Dedifferentiated amniotic fluid mesenchymal stem cell (primary cell): ENCODE data around the gene QPCT.
A peak's percentile ranks its signal among the peaks of the same experiment; 100 is the strongest.

Experiments used
- DNase-seq: peaks from one replicate; pipeline ENCODE4 v3.0.0-alpha.2; 2016; ENCODE audit errors: extremely low spot score

The QPCT gene

GRCh38 chr2:37324786-37325624, 19.4 kb upstream of the QPCT start, which contains the start of gene PRKD3:
Gene PRKD3 (minus strand): TSS chr2:37324833. CDS start chr2:37316524, 8,309 bp downstream.
- DNase-seq = peak; percentile 53

GRCh38 chr2:37325625-37326071, 18.8 kb upstream of the QPCT start:
- DNase-seq = no peak

GRCh38 chr2:37326285-37326684, 18.1 kb upstream of the QPCT start:
- DNase-seq = peak; percentile 68

- no peak for DNase-seq
Observed at GRCh38 chr2:37326866-37327634, 17.4 kb upstream of the QPCT start.

- DNase-seq = no peak
Observed at GRCh38 chr2:37330681-37331080, 13.7 kb upstream of the QPCT start.

- no peak for DNase-seq
Observed at GRCh38 chr2:37332560-37332959, 11.9 kb upstream of the QPCT start.

GRCh38 chr2:37333256-37333655, 11.2 kb upstream of the QPCT start:
- no peak for DNase-seq

GRCh38 chr2:37335604-37336003, 8.8 kb upstream of the QPCT start:
- DNase-seq = no peak

- DNase-seq = no peak
Observed at GRCh38 chr2:37337620-37338280, 6.7 kb upstream of the QPCT start.

GRCh38 chr2:37338933-37339332, 5.5 kb upstream of the QPCT start:
- DNase-seq = no peak

- no peak for DNase-seq
Observed at GRCh38 chr2:37340637-37341036, 3.8 kb upstream of the QPCT start.

GRCh38 chr2:37342591-37343220, 1.7 kb upstream of the QPCT start:
- DNase-seq = no peak

GRCh38 chr2:37343537-37344434, 644 bp upstream of the QPCT start:
- DNase-seq = peak; percentile 45

- DNase-seq = no peak
Observed at GRCh38 chr2:37348155-37348554, 3.7 kb downstream of the QPCT start.

GRCh38 chr2:37349231-37349860, 4.9 kb downstream of the QPCT start:
- DNase-seq = no peak

- no peak for DNase-seq
Observed at GRCh38 chr2:37350034-37350433, 5.6 kb downstream of the QPCT start.

- no peak for DNase-seq
Observed at GRCh38 chr2:37354531-37354930, 10.1 kb downstream of the QPCT start.

GRCh38 chr2:37355735-37356134, 11.3 kb downstream of the QPCT start:
- no peak for DNase-seq

- DNase-seq = no peak
Observed at GRCh38 chr2:37356299-37356698, 11.9 kb downstream of the QPCT start.

- DNase-seq = no peak
Observed at GRCh38 chr2:37357069-37357468, 12.6 kb downstream of the QPCT start.
